MM.1S (cell line): ENCODE results near the gene TPRG1.

Experiments
- DNase-seq: peaks from one replicate; pipeline ENCODE4 v3.0.0-alpha.2; 2015
- H2AFZ ChIP-seq: fragments of 300-600 bp; sonication (generic); 2 replicates; pipeline ENCODE4 v1.6.0; 2016; ENCODE audit warnings: antibody characterized with exemption, low read length
- H3F3A ChIP-seq: fragments of 300-600 bp; sonication (generic); 2 replicates; pipeline ENCODE4 v1.6.1; 2016; ENCODE audit warnings: mild to moderate bottlenecking, antibody characterized with exemption, low read length, moderate library complexity, mixed read lengths; ENCODE audit not compliant: insufficient read depth
- H3K27ac ChIP-seq: fragments of 300-600 bp; sonication (generic); 2 replicates; pipeline ENCODE4 v1.5.1; 2016; ENCODE audit warnings: mild to moderate bottlenecking, low read length
- H3K27me3 ChIP-seq: fragments of 300-600 bp; sonication (generic); replicated peaks from 2 replicates; pipeline ENCODE4 v1.6.0; 2016; ENCODE audit warnings: low read length; ENCODE audit not compliant: insufficient read depth
- H3K36me3 ChIP-seq: fragments of 300-600 bp; sonication (generic); replicated peaks from 2 replicates; pipeline ENCODE4 v1.6.1; 2016; ENCODE audit warnings: mild to moderate bottlenecking, low read length, mixed read lengths; ENCODE audit not compliant: insufficient read depth
- H3K4me1 ChIP-seq: fragments of 300-600 bp; sonication (generic); 2 replicates; pipeline ENCODE4 v1.6.1; 2016; ENCODE audit warnings: low read length, mixed read lengths
- H3K4me2 ChIP-seq: fragments of 300-600 bp; sonication (generic); 2 replicates; pipeline ENCODE4 v1.6.0; 2016; ENCODE audit warnings: low read depth, low read length
- H3K4me3 ChIP-seq: fragments of 300-600 bp; sonication (generic); 2 replicates; pipeline ENCODE4 v1.5.1; 2016; ENCODE audit warnings: low read length, mixed read lengths
- H3K79me2 ChIP-seq: fragments of 300-600 bp; sonication (generic); 2 replicates; pipeline ENCODE4 v1.6.1; 2016; ENCODE audit warnings: mixed run types, low read length, mixed read lengths
- H3K9ac ChIP-seq: fragments of 300-600 bp; sonication (generic); 2 replicates; pipeline ENCODE4 v1.6.1; 2016; ENCODE audit warnings: low read length, mixed read lengths
- H3K9me2 ChIP-seq: fragments of 300-600 bp; sonication (generic); replicated peaks from 2 replicates; pipeline ENCODE4 v1.6.1; 2016; ENCODE audit warnings: mild to moderate bottlenecking, low read length, mixed read lengths; ENCODE audit not compliant: insufficient read depth
- H3K9me3 ChIP-seq: fragments of 300-600 bp; sonication (generic); replicated peaks from 2 replicates; pipeline ENCODE4 v1.6.1; 2016; ENCODE audit warnings: mild to moderate bottlenecking, low read length, mixed read lengths; ENCODE audit not compliant: insufficient read depth
- H4K20me1 ChIP-seq: fragments of 300-600 bp; sonication (generic); 2 replicates; pipeline ENCODE4 v1.6.1; 2016; ENCODE audit warnings: mild to moderate bottlenecking, low read length, moderate library complexity, mixed read lengths; ENCODE audit not compliant: insufficient read depth
- CTCF ChIP-seq: fragments of 300-600 bp; sonication (generic); IDR thresholded peaks from 2 replicates; pipeline ENCODE4 v1.5.1; 2016; ENCODE audit warnings: antibody characterized with exemption, low read length, mixed read lengths
- EZH2 ChIP-seq: fragments of 300-600 bp; sonication (generic); optimal IDR thresholded peaks from 2 replicates; pipeline ENCODE3; 2017; ENCODE audit warnings: low read depth, mild to moderate bottlenecking, antibody characterized with exemption, low read length, mixed read lengths
- EZH2phosphoT487 ChIP-seq: fragments of 300-600 bp; sonication (generic); IDR thresholded peaks from 2 replicates; pipeline ENCODE4 v1.6.1; 2018; ENCODE audit warnings: antibody characterized with exemption, low read length

TPRG1 gene

GRCh38 chr3:189294649-189295048, 122.9 kb downstream of the TPRG1 start:
- no peak for DNase-seq
- Histone ChIP-seq H3K9me3 (no peaks in the 10 kb centered on the region), H3F3A (0 out of 2 replicates have a peak, but pooled peaks cover 2% of the 10 kb centered on the region), H3K27ac (no peak overlapping the region), H2AFZ (no peak overlapping the region), H3K36me3 (no peaks in the 10 kb centered on the region), H3K27me3 (no peaks in the 10 kb centered on the region), H3K9me2 (no peaks in the 10 kb centered on the region), H3K4me3 (no peak overlapping the region), H3K9ac (no peak overlapping the region), H4K20me1 (no peaks in the 10 kb centered on the region), H3K79me2 (no peaks in the 10 kb centered on the region), H3K4me2 (no peak overlapping the region), H3K4me1 (peaks cover 4% of the 10 kb centered on the region)
- TF ChIP-seq CTCF: no peak
- no peak for TF ChIP-seq EZH2phosphoT487
- no peak for TF ChIP-seq EZH2

- no peak overlapping the region for H2AFZ ChIP-seq
- no peak overlapping the region for H3K9ac ChIP-seq
- H3K4me2 ChIP-seq: no peak overlapping the region
- no peak overlapping the region for H3K27ac ChIP-seq
- TF ChIP-seq EZH2: no peak
- H3K4me3 ChIP-seq: no peak overlapping the region
- H3K27me3 ChIP-seq: no peaks in the 10 kb centered on the region
- no peaks in the 10 kb centered on the region for H3K9me2 ChIP-seq
- H3F3A ChIP-seq: no peaks in the 10 kb centered on the region
- H3K36me3 ChIP-seq: no peaks in the 10 kb centered on the region
- H3K4me1 ChIP-seq: no peaks in the 10 kb centered on the region
- H3K79me2 ChIP-seq: no peaks in the 10 kb centered on the region
- H4K20me1 ChIP-seq: no peaks in the 10 kb centered on the region
- DNase-seq: no peak
- no peaks in the 10 kb centered on the region for H3K9me3 ChIP-seq
Measured at GRCh38 chr3:189295089-189295488, 123.3 kb downstream of the TPRG1 start.

DNA sequence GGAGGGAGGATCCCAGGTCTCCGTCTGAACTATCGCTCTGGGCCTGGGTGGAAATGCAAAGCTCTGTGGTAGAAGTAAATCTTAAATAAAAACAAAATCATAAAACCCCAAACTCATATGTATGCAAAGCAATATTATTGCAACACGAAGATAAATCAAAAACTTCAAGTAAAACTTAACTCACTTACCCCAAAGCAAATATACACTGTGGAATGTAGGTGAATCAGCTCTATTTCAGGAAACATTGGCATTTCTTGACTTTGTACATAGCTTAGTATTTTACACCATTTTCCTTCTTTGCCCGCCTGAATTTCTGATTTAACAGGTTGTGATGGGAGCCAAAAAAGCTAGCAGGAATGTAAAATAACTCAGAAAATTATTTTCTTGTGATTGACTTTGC, 126.2 kb downstream of the TPRG1 start:
- Histone ChIP-seq H3K79me2 (no peaks in the 10 kb centered on the region), H4K20me1 (no peaks in the 10 kb centered on the region), H3F3A (no peaks in the 10 kb centered on the region), H3K4me1 (no peaks in the 10 kb centered on the region), H2AFZ (no peak overlapping the region), H3K4me3 (no peak overlapping the region), H3K36me3 (no peaks in the 10 kb centered on the region), H3K27ac (no peak overlapping the region), H3K9me2 (no peaks in the 10 kb centered on the region), H3K4me2 (no peak overlapping the region), H3K9me3 (no peaks in the 10 kb centered on the region), H3K27me3 (no peaks in the 10 kb centered on the region), H3K9ac (no peak overlapping the region)
- DNase-seq: no peak
- no peak for TF ChIP-seq EZH2phosphoT487
- no peak for TF ChIP-seq CTCF
- no peak for TF ChIP-seq EZH2

DNA sequence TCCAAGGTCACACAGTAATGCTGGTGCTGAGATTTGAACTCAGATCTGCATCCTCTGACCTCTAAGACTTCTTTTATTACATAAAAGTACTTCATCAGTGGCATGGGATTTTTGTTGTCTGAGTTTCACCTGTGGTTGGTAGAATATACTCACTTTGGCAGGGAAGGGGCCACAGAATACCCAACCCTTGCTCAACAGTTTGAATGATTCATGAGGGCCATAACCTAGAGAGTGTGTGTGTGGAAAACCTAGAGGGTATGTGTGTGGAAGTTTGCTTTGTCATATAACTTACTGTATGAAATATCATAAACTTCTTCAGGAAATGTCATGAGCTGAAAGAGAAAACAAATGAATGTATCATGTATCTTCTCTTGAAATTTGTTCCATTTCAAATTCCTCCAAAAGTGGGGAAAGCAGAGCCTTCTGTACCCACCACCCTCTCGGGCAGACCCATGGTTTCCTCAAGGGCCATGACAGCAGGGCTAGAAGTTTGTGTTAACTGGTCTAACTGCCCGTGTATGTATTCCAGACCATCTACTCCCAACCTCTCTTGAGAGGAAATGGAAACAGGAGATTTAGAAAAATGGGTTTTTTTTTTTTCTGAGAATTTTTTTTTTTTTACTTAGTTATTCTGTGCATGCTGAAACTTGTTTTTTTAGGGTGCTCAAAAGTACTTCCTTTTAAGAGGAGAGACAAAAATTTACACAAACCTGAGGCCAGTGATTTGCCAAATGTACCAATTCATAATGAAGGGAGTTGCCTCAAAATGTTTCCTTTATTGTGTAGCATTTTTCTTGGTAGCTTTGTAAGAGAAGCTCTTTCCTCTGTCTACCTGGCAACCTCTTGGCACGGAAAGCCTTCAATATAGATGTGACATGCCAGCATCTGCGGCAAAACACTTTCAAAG, 127.0 kb downstream of the TPRG1 start:
- Histone ChIP-seq H3K36me3 (no peaks in the 10 kb centered on the region), H3K27me3 (no peaks in the 10 kb centered on the region), H3K4me2 (no peak overlapping the region), H4K20me1 (no peaks in the 10 kb centered on the region), H3K9me2 (no peaks in the 10 kb centered on the region), H3K9ac (no peak overlapping the region), H2AFZ (no peak overlapping the region), H3K4me3 (no peak overlapping the region), H3F3A (no peaks in the 10 kb centered on the region), H3K4me1 (no peaks in the 10 kb centered on the region), H3K9me3 (no peaks in the 10 kb centered on the region), H3K79me2 (no peaks in the 10 kb centered on the region), H3K27ac (no peak overlapping the region)
- DNase-seq: no peak
- no peak for TF ChIP-seq EZH2phosphoT487
- no peak for TF ChIP-seq CTCF
- TF ChIP-seq EZH2: no peak
